ENCODE measurements around the gene MICU1. TPM values are rescaled to one million over a fixed set of nuclear protein-coding genes. Genes with fewer than 3 reads are reported as not detected.

The MICU1 gene
- total and polyA plus RNA-seq, 2 of the 13 experiments (the other 11 are each of a cell fraction or from before 2014, with no cell fraction given) = 32.5 to 56.1 TPM

- no peak for TF ChIP-seq MNT (IDR thresholded peaks at IDR 0.05)
- TF ChIP-seq NR2C2 (CRISPR knock-in tag; IDR thresholded peaks at IDR 0.05; ENCODE audit: borderline replicate concordance) = no peak
- TF ChIP-seq AKAP8 (CRISPR knock-in tag; IDR thresholded peaks at IDR 0.05) = no peak
- TF ChIP-seq ZNF770 (CRISPR knock-in tag; IDR thresholded peaks at IDR 0.05) = peak; percentile 71
- peak; percentile 40; the same call in 1 of the 2 replicates for TF ChIP-seq MAFF (IDR thresholded peaks at IDR 0.05; ENCODE audit: low read depth, low read length)
- TF ChIP-seq ZNF362 (CRISPR knock-in tag; IDR thresholded peaks at IDR 0.05; ENCODE audit: borderline replicate concordance) = peak; percentile 39; the same call in 1 of the 2 replicates
- no peak for TF ChIP-seq HNRNPLL (IDR thresholded peaks at IDR 0.05; ENCODE audit: low read depth, low read length, poor library complexity, severe bottlenecking)
- TF ChIP-seq FOSL2 (CRISPR knock-in tag; IDR thresholded peaks at IDR 0.05) = peak; percentile 84
Measured at GRCh38 chr10:72659694-72660093, 33.8 kb upstream of the MICU1 start (continued).

Measured in HepG2 (cell line).